BLaER1 treated with 17β-estradiol and CSF1 and Interleukin-3, amounts not matched to agents 10 nM and 100 nM (cell line): ENCODE data around the gene RNF214.

Experiments
- H3K27ac ChIP-seq, 11 experiments: shearing (Covaris generic); formaldehyde crosslinking; 2 replicates each; pipeline ENCODE4 v1.8.1; 2022
- H3K27me3 ChIP-seq, 11 experiments: shearing (Covaris generic); formaldehyde crosslinking; 2 replicates each; pipeline ENCODE4 v1.8.1; 2022
- H3K36me3 ChIP-seq, 11 experiments: shearing (Covaris generic); formaldehyde crosslinking; 2 replicates each; pipeline ENCODE4 v1.8.1; 2022
- H3K4me1 ChIP-seq, 10 experiments: shearing (Covaris generic); formaldehyde crosslinking; 2 replicates each; pipeline ENCODE4 v1.8.1; 2022
- H3K4me2 ChIP-seq, 11 experiments: shearing (Covaris generic); formaldehyde crosslinking; 2 replicates each; pipeline ENCODE4 v1.8.1; 2022
- H3K4me3 ChIP-seq, 10 experiments: shearing (Covaris generic); formaldehyde crosslinking; 2 replicates each; pipeline ENCODE4 v1.8.1; 2022
- H3K9ac ChIP-seq, 11 experiments: shearing (Covaris generic); formaldehyde crosslinking; 2 replicates each; pipeline ENCODE4 v1.8.1; 2022
- H3K9me3 ChIP-seq, 11 experiments: shearing (Covaris generic); formaldehyde crosslinking; replicated peaks in 1 of 11; 2 replicates each; pipeline ENCODE4 v1.8.1; 2022
- H4K20me1 ChIP-seq, 11 experiments: shearing (Covaris generic); formaldehyde crosslinking; 2 replicates each; pipeline ENCODE4 v1.8.1; 2022
- Cebpa-rat ChIP-seq, 11 experiments: shearing (Covaris generic); IDR thresholded peaks; 2 replicates each; pipeline ENCODE4 v1.8.1; 2022

RNF214 gene

DNA sequence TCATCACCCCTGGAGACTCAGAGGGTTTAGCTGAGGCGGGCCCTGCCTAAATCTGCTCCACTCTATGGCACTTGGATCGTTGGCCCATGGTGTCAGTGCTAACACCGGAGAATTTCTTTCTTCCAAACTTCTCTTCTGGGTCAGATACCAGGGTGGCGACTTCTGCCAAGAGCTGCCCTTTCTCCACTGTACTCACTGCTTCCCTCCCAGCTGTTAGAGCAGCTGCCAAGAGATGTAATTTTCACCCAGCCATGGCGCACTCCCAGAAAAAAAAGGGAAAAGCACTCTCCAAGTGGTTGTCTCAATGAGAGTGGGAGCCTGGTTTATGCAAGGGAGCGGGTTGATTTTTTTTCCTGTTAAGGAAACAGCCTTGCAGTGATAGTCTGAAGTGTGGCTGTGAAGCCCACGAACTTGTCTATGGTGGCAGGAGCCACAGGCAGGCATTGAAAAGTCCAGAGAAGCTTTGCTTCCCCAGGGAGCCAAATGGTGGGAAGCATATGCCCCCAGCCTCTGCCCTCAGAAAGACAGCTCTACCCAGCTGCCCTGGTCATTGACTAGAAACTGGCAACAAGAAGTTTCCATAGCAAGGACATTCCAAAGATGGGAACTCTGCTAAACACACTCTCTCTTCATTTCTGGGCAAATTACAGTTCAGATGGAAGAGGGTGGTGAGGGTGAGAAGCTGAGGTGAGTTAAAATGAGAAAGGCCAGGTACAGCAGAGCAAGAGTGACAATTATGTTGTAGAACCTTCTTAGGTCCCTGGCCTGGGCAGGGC is 11.3 kb upstream of the RNF214 start:
- peaks cover 0 to 13% (median 0%) of the 10 kb centered on the region in 10 experiments; a peak in 4 of 20 replicates for H3K4me1 ChIP-seq
- H3K36me3 ChIP-seq = peaks cover 96 to 100% (median 100%) of the 10 kb centered on the region in 11 experiments

DNA sequence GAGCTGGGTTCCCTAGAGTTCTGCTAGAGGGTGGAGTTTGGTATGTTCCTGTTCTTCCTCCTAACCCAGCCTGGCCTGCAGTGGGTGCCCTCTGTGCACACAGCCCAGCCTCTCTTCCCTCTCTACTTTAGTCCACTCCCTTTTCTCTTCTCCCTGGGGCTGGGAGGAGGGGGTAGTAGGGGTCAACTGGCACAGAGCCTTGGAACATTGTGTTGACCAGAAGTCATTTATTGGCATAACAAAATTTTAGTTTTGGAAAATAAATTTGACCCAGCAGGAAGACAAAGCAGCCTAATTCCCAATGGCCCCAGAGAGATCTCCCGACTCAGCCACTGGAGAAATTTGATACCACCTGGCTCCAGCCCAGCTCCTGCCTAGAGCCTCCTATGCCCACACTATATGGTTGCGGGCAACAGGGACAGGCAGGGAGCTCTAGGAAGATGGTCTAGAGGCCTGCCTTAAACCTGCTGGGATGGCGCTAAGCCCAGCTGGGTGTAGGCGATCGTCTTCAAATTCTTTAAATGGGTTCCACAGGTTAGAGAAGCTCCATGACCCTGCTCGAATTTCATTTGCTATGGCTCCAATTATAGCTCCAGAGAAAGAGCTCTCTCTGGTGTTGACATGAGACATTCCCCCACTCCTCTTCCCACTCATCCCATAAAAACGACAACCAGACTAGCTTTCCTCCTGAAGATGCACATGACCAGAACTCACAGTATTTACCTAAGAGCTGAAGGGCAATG is 10.5 kb upstream of the RNF214 start:
- TF ChIP-seq Cebpa-rat (IDR thresholded peaks at IDR 0.05) = no peak
- H3K9ac ChIP-seq = no peak overlapping the region
- peaks cover 94 to 100% (median 97%) of the 10 kb centered on the region in 11 experiments for H3K36me3 ChIP-seq
- no peak overlapping the region for H3K27ac ChIP-seq
- peaks cover 0 to 57% (median 0%) of the 10 kb centered on the region in 11 experiments; a peak in 10 of 22 replicates for H4K20me1 ChIP-seq
- no peaks in the 10 kb centered on the region for H3K9me3 ChIP-seq
- no peak overlapping the region for H3K4me3 ChIP-seq
- no peak overlapping the region for H3K4me2 ChIP-seq
- H3K27me3 ChIP-seq = no peaks in the 10 kb centered on the region
- peaks cover 0 to 13% (median 0%) of the 10 kb centered on the region in 10 experiments; a peak in 4 of 20 replicates for H3K4me1 ChIP-seq

More for the DNA sequence above, 11.3 kb upstream of the RNF214 start:
- no peak overlapping the region for H3K9ac ChIP-seq
- H3K9me3 ChIP-seq = no peaks in the 10 kb centered on the region
- H3K27me3 ChIP-seq = no peaks in the 10 kb centered on the region
- H3K4me2 ChIP-seq = no peak overlapping the region
- no peak overlapping the region for H3K27ac ChIP-seq
- peaks cover 0 to 53% (median 0%) of the 10 kb centered on the region in 11 experiments; a peak in 7 of 22 replicates for H4K20me1 ChIP-seq
- no peak for TF ChIP-seq Cebpa-rat (IDR thresholded peaks at IDR 0.05)
- no peak overlapping the region for H3K4me3 ChIP-seq

DNA sequence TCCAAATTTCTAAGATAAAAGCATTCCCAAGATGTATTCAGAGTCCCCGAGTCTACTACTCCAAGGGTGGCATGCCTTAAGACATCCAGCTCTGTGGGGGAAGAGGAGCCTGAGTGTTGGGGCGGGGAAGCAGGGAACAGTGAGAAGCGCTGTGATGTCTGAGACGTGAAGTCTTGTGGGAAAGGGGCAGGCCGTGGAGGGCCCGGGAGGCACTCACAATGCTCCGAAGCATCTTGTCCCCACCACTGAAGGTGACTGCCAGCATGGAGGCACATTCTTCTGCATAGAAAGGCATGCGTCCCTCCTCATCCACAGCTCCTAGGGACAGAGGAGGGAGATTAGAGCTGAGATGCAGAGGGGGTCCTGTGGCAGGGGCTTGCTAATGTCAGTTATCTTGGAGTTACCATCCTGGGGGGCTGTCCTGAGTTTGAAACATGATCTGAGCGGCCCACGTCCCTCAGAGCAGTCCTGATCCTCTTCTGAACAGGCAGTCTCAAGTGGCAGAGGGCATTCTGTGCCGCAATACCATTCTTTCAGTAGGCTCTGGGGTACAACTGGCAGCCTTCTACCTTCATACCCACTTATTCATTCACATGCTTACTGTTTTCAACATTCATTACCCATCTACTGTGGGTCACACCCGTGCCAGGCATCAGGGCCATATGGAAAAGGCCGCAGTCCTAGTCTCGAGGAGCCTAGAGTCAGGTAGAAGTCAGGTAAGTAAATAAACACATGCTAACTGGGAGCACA is 9.3 kb upstream of the RNF214 start:
- Histone ChIP-seq H3K4me1 (peaks cover 0 to 13% (median 0%) of the 10 kb centered on the region in 10 experiments; a peak in 4 of 20 replicates), H3K4me2 (no peak overlapping the region), H3K27ac (no peak overlapping the region), H3K36me3 (peaks cover 94 to 100% (median 97%) of the 10 kb centered on the region in 11 experiments), H3K9me3 (no peaks in the 10 kb centered on the region), H4K20me1 (peaks cover 0 to 55% (median 0%) of the 10 kb centered on the region in 11 experiments; a peak in 11 of 22 replicates), H3K9ac (no peak overlapping the region), H3K27me3 (no peaks in the 10 kb centered on the region), H3K4me3 (no peak overlapping the region)
- TF ChIP-seq Cebpa-rat (IDR thresholded peaks at IDR 0.05) = no peak

DNA sequence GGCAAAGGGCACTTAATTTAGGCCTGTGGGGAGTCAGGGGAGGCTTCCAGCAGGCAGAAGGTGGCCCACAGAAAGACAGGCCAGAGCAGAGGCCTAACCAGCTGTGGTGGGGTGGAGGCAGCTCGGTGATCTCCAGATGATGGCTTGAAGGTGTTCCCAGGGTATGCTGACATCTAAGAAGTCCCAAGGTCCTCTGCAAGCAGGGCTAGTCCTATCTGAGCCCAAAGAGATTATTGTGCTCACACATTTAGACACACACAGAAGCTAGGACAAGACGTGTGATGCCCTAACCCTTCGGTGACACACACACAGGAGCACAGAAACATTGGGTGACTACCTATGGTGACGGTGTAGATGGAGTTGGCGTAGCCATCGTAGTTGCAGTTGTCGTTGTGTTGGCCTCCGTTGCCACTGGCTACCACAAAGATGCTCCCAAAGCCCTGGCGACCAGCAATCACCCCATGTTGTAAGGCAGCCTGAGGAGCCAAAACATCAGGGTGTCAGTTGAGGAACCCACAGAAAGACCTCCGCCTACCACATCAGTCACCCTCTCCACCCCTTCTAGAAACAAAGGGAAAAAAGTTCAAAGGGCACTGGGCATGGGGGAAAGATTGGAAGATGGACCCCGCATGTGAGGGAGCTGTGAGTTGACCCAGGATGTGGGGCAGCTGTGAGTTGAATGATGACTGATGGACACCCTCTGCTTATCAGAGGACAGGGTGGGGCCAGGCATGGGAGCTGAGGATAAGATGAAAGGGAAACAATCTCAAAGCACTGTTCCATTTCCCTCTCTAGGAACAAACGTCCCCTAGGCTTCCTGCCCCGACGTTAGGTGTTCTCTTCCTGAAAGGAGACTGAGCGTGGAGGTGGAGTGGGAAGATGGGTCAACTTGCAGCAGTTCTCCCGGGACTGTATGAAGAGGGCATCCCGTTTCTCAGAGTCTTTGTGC is 8.5 kb upstream of the RNF214 start:
- Histone ChIP-seq H3K4me3 (no peak overlapping the region), H3K36me3 (peaks cover 94 to 99% (median 97%) of the 10 kb centered on the region in 11 experiments), H3K9ac (peak overlapping the region in 2 of 11 experiments; percentile 9 to 40; a peak in 1 of 22 replicates), H3K9me3 (no peaks in the 10 kb centered on the region), H3K4me2 (no peak overlapping the region), H3K27me3 (no peaks in the 10 kb centered on the region), H4K20me1 (peaks cover 0 to 56% (median 3%) of the 10 kb centered on the region in 11 experiments; a peak in 14 of 22 replicates), H3K4me1 (peaks cover 0 to 15% (median under 1%) of the 10 kb centered on the region in 10 experiments; a peak in 7 of 20 replicates), H3K27ac (no peak overlapping the region)
- no peak for TF ChIP-seq Cebpa-rat (IDR thresholded peaks at IDR 0.05)

DNA sequence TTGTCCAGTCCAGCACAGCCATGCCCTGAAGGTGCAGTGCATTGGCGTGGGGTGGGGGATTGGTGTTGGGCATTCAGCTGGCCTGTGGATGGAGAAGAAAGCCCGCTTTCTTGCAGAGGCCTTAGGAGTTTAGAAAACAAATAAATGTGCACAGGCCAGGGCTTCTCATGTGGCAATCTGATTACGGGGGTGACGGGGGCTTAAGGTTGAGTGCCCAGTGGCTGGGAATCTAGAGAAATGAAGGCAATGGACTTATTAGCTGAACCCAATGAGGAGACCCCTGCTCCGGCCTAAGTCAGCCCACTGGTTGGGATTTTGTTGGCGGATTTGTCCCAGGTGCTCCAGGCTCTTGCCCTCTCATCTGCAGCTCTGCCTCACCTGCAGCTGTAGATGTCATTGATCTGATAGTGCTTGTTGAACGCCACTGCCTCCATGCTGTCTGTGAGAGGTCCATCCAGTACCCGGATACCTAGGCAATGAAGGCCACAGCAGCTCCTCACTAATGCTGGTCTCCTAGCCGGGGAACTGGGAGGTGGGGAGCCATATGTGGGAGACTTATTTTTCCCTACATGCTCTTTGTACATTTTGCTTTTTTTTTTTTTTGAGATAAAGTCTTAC is 6.8 kb upstream of the RNF214 start:
- H3K27ac ChIP-seq = no peak overlapping the region
- H3K36me3 ChIP-seq = peaks cover 87 to 96% (median 91%) of the 10 kb centered on the region in 11 experiments

DNA sequence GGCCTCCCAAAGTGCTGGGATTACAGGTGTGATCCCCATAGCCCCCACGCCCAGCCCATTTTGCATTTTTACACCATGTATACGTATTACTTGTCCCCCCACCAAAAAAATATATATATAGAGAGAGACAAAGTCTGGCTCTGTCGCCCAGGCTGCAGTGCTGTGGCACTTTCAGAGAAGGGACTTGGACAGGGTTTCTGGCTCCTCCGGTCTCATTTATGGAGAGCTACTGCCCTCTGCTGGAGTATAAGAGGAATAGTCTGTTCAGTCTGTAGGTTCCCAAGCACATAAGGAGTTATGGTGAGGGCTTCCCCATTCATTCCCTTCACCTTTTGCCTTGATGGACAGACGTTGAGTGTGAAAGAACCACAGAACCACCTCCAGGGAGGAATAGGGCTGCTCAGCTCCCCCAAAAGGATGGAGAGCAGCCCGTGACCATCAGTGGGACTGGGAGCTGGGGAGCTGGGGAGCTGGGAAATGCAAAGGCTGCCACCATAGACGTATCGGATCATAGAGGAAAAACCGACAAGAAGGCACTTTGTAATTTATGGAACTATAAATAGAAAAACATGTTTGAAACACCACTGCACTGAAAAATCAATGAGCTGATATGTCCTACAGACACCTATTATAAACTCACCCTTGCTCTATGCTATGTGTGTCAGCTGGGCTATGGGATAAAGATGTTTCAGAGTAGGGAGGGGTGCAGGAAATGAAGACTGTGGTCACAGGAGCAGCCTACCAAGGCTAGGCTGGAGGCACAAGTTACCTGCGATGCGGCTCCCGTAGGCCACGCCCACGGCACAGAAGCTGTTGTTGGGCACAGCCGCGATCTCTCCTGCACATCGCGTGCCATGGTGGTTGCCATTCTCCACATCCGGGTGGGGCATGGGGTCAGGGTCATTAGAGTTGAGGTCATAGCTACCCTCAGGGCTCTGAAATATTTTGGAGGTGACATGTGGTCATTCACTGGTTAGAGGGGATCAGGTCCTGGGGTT is 5.8 kb upstream of the RNF214 start:
- Histone ChIP-seq H4K20me1 (peaks cover 0 to 61% (median 21%) of the 10 kb centered on the region in 11 experiments; a peak in 18 of 22 replicates), H3K36me3 (peaks cover 77 to 86% (median 81%) of the 10 kb centered on the region in 11 experiments), H3K4me3 (no peak overlapping the region), H3K4me1 (peaks cover 21 to 26% (median 24%) of the 10 kb centered on the region in 10 experiments), H3K9me3 (no peaks in the 10 kb centered on the region), H3K9ac (0 out of 22 replicates have a peak overlapping the region, but pooled peaks of 1 of the 11 experiments have one; percentile 16), H3K4me2 (no peak overlapping the region), H3K27ac (no peak overlapping the region), H3K27me3 (no peaks in the 10 kb centered on the region)
- no peak for TF ChIP-seq Cebpa-rat (IDR thresholded peaks at IDR 0.05)

More for the DNA sequence above, 6.8 kb upstream of the RNF214 start:
- Histone ChIP-seq H3K4me1 (peaks cover 14 to 19% (median 16%) of the 10 kb centered on the region in 10 experiments), H4K20me1 (peaks cover 0 to 63% (median 17%) of the 10 kb centered on the region in 11 experiments; a peak in 18 of 22 replicates), H3K9ac (peak overlapping the region in 2 of 11 experiments; percentile 16 to 24; a peak in 3 of 22 replicates), H3K4me3 (no peak overlapping the region), H3K9me3 (no peaks in the 10 kb centered on the region), H3K4me2 (no peak overlapping the region), H3K27me3 (no peaks in the 10 kb centered on the region)
- no peak for TF ChIP-seq Cebpa-rat (IDR thresholded peaks at IDR 0.05)
